Measurements from ENCODE around the gene UGT3A1.

Gene UGT3A1

DNA sequence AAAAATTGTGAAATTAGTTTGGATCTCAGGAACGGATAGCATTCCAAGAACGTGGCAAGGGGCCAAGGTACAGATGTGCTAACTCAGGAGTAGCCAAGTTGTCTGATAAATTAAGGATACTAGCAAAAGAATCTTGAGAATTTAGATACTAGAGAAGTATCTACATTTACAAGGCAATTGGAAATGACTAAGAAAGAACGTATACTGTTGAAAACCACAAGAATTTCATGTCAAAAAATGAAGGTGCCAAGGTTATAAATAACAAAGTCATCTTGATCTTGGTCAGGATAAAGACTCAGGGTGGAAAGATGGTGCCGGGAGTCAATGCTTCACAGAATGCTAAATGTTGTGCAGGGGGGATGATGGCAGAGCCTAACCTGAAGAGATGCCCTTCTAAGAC lies 72.0 kb downstream of the UGT3A1 start:
- no peak for DNase-seq (ENCODE audit: low read depth)
- no peak overlapping the region for H3K4me3 ChIP-seq (ENCODE audit: low read depth, low read length)
- TF ChIP-seq, protein P1, sequence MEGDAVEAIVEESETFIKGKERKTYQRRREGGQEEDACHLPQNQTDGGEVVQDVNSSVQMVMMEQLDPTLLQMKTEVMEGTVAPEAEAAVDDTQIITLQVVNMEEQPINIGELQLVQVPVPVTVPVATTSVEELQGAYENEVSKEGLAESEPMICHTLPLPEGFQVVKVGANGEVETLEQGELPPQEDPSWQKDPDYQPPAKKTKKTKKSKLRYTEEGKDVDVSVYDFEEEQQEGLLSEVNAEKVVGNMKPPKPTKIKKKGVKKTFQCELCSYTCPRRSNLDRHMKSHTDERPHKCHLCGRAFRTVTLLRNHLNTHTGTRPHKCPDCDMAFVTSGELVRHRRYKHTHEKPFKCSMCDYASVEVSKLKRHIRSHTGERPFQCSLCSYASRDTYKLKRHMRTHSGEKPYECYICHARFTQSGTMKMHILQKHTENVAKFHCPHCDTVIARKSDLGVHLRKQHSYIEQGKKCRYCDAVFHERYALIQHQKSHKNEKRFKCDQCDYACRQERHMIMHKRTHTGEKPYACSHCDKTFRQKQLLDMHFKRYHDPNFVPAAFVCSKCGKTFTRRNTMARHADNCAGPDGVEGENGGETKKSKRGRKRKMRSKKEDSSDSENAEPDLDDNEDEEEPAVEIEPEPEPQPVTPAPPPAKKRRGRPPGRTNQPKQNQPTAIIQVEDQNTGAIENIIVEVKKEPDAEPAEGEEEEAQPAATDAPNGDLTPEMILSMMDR (IDR thresholded peaks at IDR 0.05; ENCODE audit: control insufficient read depth, extremely low read depth, insufficient read depth), result no peak

DNA sequence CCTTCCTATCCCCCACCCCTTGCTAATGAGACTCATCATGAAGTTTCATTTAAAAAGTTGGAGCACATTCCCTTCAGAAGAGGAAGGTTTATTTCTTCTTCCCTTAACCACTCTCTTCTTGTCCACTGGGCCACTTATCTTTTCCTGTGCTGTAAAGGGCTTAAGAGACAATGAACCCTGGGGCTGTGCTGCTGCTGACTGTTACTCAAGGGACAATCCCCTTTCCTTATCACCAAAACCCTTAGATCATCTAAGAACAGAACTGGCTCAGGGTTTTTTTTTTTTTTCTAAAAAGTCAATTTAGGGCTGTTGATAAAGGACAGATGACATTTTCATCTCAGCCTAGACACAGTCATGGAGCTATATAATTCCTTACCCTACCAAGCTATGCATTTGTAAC lies 82.4 kb downstream of the UGT3A1 start:
- DNase-seq (ENCODE audit: low read depth), result no peak
- H3K4me3 ChIP-seq (ENCODE audit: low read depth, low read length), result no peak overlapping the region

DNA sequence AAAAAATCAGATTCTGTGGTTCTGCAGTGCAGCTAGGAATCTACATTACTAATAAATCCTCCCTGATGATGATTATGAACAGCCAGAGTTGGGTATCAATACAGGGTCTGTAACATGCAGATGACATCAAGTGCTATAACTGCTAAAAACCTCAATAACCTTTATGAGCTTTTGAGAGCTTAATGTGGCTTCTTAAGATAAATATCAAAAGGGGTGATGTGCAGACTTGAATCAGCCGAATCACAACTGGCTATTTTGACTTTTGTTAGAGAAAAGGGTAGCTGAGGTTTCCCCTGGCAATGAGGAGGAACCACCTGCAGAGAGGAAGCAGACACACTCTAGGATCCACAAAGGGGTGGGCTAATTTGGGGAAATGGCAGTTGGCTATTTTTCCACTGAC lies 83.0 kb downstream of the UGT3A1 start:
- TF ChIP-seq, protein P1 (IDR thresholded peaks at IDR 0.05; ENCODE audit: control insufficient read depth, extremely low read depth, insufficient read depth), result no peak
- DNase-seq (ENCODE audit: low read depth), result no peak
- no peak overlapping the region for H3K4me3 ChIP-seq (ENCODE audit: low read depth, low read length)

More for the DNA sequence above, 82.4 kb downstream of the UGT3A1 start:
- TF ChIP-seq, protein P1 (IDR thresholded peaks at IDR 0.05; ENCODE audit: control insufficient read depth, extremely low read depth, insufficient read depth), result no peak

DNA sequence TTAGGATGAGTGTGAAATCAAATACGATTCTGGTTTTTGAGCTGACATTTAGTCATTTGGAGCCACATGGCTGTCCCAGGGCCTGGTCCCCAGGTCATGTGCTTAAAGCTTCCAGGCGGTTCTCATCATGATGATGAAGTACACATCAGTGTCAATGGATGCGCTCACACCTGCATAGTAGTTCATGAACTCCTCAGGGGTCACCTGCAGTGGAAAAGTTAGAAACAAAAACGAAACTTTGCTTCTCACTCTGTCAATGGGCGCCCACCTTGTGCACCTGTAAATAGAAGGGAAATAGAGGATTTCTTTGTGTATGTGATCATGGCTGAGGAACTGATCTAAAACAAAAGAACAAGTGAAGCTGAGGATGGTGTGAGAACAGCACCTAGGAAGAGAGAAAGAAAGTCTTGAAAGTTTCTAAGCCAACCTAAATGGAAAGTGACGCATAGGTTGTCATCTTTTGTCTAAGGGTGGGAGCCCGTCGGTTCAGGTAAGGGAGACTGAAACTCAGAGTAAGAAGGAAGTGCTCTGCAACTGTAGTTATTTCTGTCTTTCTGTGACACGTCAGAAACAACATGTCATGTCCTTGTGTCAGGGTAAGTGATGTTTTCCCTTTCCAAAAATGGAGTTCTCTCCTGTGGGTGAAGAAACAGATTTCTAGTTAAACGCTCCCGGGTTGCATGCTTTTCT lies 86.6 kb downstream of the UGT3A1 start:
- DNase-seq (ENCODE audit: low read depth), result no peak
- TF ChIP-seq, protein P1 (IDR thresholded peaks at IDR 0.05; ENCODE audit: control insufficient read depth, extremely low read depth, insufficient read depth), result no peak

DNA sequence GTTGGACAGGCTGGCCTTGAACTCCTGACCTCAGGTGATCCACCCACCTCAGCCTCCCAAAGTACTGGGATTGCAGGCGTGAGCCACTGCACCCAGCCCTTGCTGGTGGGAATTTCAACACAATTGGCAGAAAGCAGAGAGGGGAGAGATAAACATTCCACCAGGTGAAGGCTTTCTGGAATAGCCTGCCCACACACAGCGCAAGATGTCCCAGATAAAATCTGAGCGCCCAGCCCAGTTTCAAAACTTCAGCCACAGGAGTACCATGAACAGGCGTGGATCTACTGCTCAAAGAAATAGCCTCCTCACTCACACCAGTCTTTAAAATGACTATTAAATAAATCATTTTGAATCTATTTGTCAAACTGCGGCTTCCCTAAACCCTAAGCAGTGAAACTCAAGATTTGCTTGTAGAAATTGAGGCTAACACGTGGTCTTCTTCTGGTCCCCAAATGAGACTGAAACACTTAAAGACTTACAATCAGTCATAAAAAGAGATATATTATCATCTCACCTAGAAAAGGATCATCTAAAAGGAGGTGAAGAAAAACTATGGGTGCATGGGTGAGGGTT lies 87.5 kb downstream of the UGT3A1 start:
- TF ChIP-seq, protein P1 (IDR thresholded peaks at IDR 0.05; ENCODE audit: control insufficient read depth, extremely low read depth, insufficient read depth), result no peak

More for the DNA sequence above, 86.6 kb downstream of the UGT3A1 start:
- H3K4me3 ChIP-seq (ENCODE audit: low read depth, low read length), result no peak overlapping the region

DNA sequence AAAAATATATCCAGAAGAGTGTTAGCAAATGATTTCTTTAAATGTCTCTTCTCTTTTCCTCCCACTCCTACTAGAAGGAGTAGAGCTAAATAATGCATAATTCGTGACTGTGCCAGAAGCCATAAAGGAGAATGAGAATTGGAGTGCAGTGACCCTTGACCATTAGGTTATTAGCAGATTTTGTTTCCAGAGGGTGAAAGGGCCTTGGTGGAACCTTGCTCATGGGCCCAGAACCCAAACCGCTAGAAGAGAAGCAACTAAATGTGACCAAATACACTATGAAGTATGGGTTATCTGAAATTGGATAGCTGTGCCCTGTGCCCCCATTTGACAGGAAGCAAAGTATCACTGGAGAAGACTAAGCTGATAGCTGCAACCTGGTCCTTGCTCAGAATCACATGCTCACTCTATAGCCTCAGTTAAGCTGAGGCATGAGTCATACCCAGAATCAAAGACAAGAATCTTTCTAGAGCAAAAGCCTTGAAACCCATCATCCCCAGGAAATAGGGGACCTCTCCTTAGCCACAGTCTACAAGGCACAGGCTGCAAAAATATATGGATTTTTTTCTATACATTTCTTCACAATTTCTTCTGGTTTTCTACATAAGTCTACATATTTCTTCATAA lies 89.0 kb downstream of the UGT3A1 start:
- DNase-seq (ENCODE audit: low read depth), result no peak
- TF ChIP-seq, protein P1 (IDR thresholded peaks at IDR 0.05; ENCODE audit: control insufficient read depth, extremely low read depth, insufficient read depth), result no peak
- no peak overlapping the region for H3K4me3 ChIP-seq (ENCODE audit: low read depth, low read length)

More for the DNA sequence above, 87.5 kb downstream of the UGT3A1 start:
- no peak overlapping the region for H3K4me3 ChIP-seq (ENCODE audit: low read depth, low read length)
- DNase-seq (ENCODE audit: low read depth), result no peak

Measured in LNCaP clone FGC (cell line).